Keratinocyte (primary cell): ENCODE data around the gene HMGCLL1. TPM values are rescaled to one million over a fixed set of nuclear protein-coding genes. Genes with fewer than 3 reads are reported as not detected.

Experiments
- DNase-seq: peaks from one replicate; pipeline ENCODE4 v3.0.0-alpha.2; 2011; ENCODE audit warnings: low read depth, missing footprints, low spot score
- FAIRE-seq: peaks from 2 replicates; lab custom pipeline; 2011; peaks lifted over from hg19 to GRCh38; lab: Jason Lieb, UNC
- H2AFZ ChIP-seq: 2 replicates; pipeline ENCODE4 v1.6.0; 2012; ENCODE audit warnings: low read length, control low read depth, inconsistent platforms; ENCODE audit not compliant: control insufficient read depth
- H3K27ac ChIP-seq: 2 replicates; pipeline ENCODE4 v1.5.1; 2011; ENCODE audit warnings: low read length; ENCODE audit not compliant: control insufficient read depth, insufficient read depth
- H3K27me3 ChIP-seq: 3 replicates; pipeline ENCODE4 v1.6.0; 2011; ENCODE audit warnings: low read length; ENCODE audit not compliant: control insufficient read depth, insufficient read depth; ENCODE audit errors: extremely low read depth
- H3K36me3 ChIP-seq, 2 experiments: 2 replicates in 1 of 2; 3 replicates in 1 of 2; pipeline ENCODE4 v1.5.1; 2011; ENCODE audit warnings: low read length in 2 of 2, mild to moderate bottlenecking in 1 of 2; ENCODE audit not compliant: control insufficient read depth in 2 of 2, insufficient read depth in 2 of 2; ENCODE audit errors: extremely low read depth in 1 of 2
- H3K4me1 ChIP-seq: 3 replicates; pipeline ENCODE4 v1.5.1; 2011; ENCODE audit warnings: low read length; ENCODE audit not compliant: control insufficient read depth, insufficient read depth; ENCODE audit errors: extremely low read depth
- H3K4me2 ChIP-seq: 3 replicates; pipeline ENCODE4 v1.6.0; 2011; ENCODE audit warnings: low read depth, low read length; ENCODE audit not compliant: control insufficient read depth, insufficient read depth; ENCODE audit errors: extremely low read depth
- H3K4me3 ChIP-seq, 3 experiments: fragments of 200-600 bp in 1 of 3; sonication (generic) in 1 of 3; 2 replicates in 2 of 3; 3 replicates in 1 of 3; pipeline ENCODE4 v1.5.1; 2011 to 2016; ENCODE audit warnings: low read length in 3 of 3, mild to moderate bottlenecking in 3 of 3, control low read depth in 2 of 3, inconsistent platforms in 1 of 3, low read depth in 1 of 3, mixed read lengths in 1 of 3, mixed run types in 1 of 3, moderate library complexity in 1 of 3; ENCODE audit not compliant: control insufficient read depth in 2 of 3, insufficient read depth in 2 of 3; ENCODE audit errors: extremely low read depth in 1 of 3
- H3K79me2 ChIP-seq: 2 replicates; pipeline ENCODE4 v1.6.0; 2012; ENCODE audit warnings: low read length; ENCODE audit not compliant: control insufficient read depth, insufficient read depth
- H3K9ac ChIP-seq: 3 replicates; pipeline ENCODE4 v1.6.0; 2011; ENCODE audit warnings: low read length; ENCODE audit not compliant: control insufficient read depth, insufficient read depth; ENCODE audit errors: extremely low read depth
- H3K9me1 ChIP-seq: 3 replicates; pipeline ENCODE4 v1.6.0; 2011; ENCODE audit warnings: low read length; ENCODE audit not compliant: control insufficient read depth, insufficient read depth; ENCODE audit errors: extremely low read depth
- H3K9me3 ChIP-seq: 2 replicates; pipeline ENCODE4 v1.5.1; 2012; ENCODE audit warnings: low read depth, low read length; ENCODE audit not compliant: control insufficient read depth
- H4K20me1 ChIP-seq: 3 replicates; pipeline ENCODE4 v1.6.0; 2011; ENCODE audit warnings: low read length; ENCODE audit not compliant: control insufficient read depth, insufficient read depth; ENCODE audit errors: extremely low read depth
- CTCF ChIP-seq, 3 experiments: IDR thresholded peaks in 1 of 3; conservative IDR thresholded peaks in 1 of 3; optimal IDR thresholded peaks in 1 of 3; 2 replicates in 2 of 3; 3 replicates in 1 of 3; pipeline versions ENCODE3 to v1.5.1; 2011; ENCODE audit warnings: low read length in 3 of 3, mild to moderate bottlenecking in 3 of 3, moderate library complexity in 2 of 3, control low read depth in 1 of 3, inconsistent platforms in 1 of 3; ENCODE audit not compliant: insufficient read depth in 2 of 3; ENCODE audit errors: extremely low read depth in 1 of 3
- EZH2 ChIP-seq: IDR thresholded peaks from one replicate; pipeline ENCODE4 v1.6.1; 2012; ENCODE audit warnings: inconsistent platforms, mild to moderate bottlenecking, low read length, moderate library complexity
- dilution Hi-C: fragments of 300-500 bp; cut with MboI; formaldehyde crosslinking; loops from one replicate; pipeline ENCODE4 v1.7.0; 2020; ENCODE audit warnings: low sequenced_read_pairs; ENCODE audit not compliant: extremely low pct_ligation_motif_present
- polyA plus RNA-seq, 5 experiments: library from polyadenylated mRNA; depleted of rRNA in 3 of 5; stranded (reverse) in 3 of 5; stranded (forward) in 1 of 5; unstranded in 1 of 5; fragments of >200 nt; gene quantifications; 1 replicate in 1 of 5; 2 replicates in 3 of 5; 3 replicates in 1 of 5; pipeline versions ENCODE4 v1.2.1 to v1.2.3, GENCODE V29; 2011 to 2012; ENCODE audit warnings: missing spikeins in 2 of 5, low read depth in 1 of 5, low replicate concordance in 1 of 5

HMGCLL1 gene
- polyA plus RNA-seq, 1 donor (not counting 4 experiments of a cell fraction or from before 2014, with no cell fraction given) = 0.04 TPM

GRCh38 chr6:55395871-55396270 lies 183.1 kb downstream of the HMGCLL1 start:
- Histone ChIP-seq H2AFZ (no peak overlapping the region), H4K20me1 (no peaks in the 10 kb centered on the region), H3K4me3 (no peak overlapping the region), H3K4me1 (no peaks in the 10 kb centered on the region), H3K27ac (no peak overlapping the region), H3K27me3 (no peaks in the 10 kb centered on the region), H3K79me2 (no peaks in the 10 kb centered on the region), H3K9ac (no peak overlapping the region), H3K9me1 (no peaks in the 10 kb centered on the region), H3K9me3 (no peaks in the 10 kb centered on the region), H3K36me3 (no peaks in the 10 kb centered on the region), H3K4me2 (no peak overlapping the region)
- DNase-seq (no peak), FAIRE-seq (no peak)
- dilution Hi-C loops = no loop called here
- TF ChIP-seq CTCF (optimal IDR thresholded peaks at IDR 0.05 in 1 of 3, IDR thresholded peaks at IDR 0.05 in 1 of 3, conservative IDR thresholded peaks at IDR 0.05 in 1 of 3; ENCODE audit: extremely low read depth in 1 of 3, insufficient read depth in 2 of 3, low read length in 3 of 3) (no peak), EZH2 (no peak)

DNA sequence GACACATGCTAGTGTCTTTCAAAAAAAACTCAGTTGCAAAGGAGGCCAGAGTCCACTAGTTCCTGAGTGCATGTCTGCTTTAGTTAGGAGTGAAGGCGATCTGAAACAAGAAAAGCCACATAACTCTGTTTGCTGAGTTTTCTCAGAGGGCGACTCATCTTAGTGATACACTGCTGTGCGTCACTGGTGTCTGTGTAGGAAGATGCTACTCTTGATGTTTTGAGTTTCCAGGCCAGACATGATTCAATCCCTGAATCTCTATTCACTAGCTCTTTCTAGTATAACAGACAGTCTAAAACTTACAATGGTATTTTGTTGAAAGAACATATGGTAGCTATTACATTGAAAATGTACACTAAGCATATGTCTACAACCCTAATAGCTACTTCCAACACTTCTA lies 190.8 kb downstream of the HMGCLL1 start:
- dilution Hi-C loops = no loop called here
- no peaks in the 10 kb centered on the region for H3K27me3 ChIP-seq
- no peaks in the 10 kb centered on the region for H3K36me3 ChIP-seq
- no peak overlapping the region for H3K9ac ChIP-seq
- no peaks in the 10 kb centered on the region for H4K20me1 ChIP-seq
- no peak overlapping the region for H3K27ac ChIP-seq
- H3K4me2 ChIP-seq = no peak overlapping the region
- H3K4me3 ChIP-seq = no peak overlapping the region
- no peak overlapping the region for H2AFZ ChIP-seq
- H3K9me1 ChIP-seq = no peaks in the 10 kb centered on the region
- H3K79me2 ChIP-seq = no peaks in the 10 kb centered on the region
- FAIRE-seq = no peak
- DNase-seq = no peak
- H3K4me1 ChIP-seq = no peaks in the 10 kb centered on the region
- H3K9me3 ChIP-seq = no peaks in the 10 kb centered on the region
- TF ChIP-seq CTCF (optimal IDR thresholded peaks at IDR 0.05 in 1 of 3, IDR thresholded peaks at IDR 0.05 in 1 of 3, conservative IDR thresholded peaks at IDR 0.05 in 1 of 3; ENCODE audit: extremely low read depth in 1 of 3, insufficient read depth in 2 of 3, low read length in 3 of 3) = no peak
- no peak for TF ChIP-seq EZH2
